Left forelimb (tissue), 1 donor: ENCODE measurements around the gene COL4A2.

Source experiments
- DNase-seq: peaks from one replicate; pipeline ENCODE4 v3.0.0-alpha.2; 2018; ENCODE audit warnings: low spot score

The COL4A2 gene

GRCh38 chr13:110455444-110455843, 148.4 kb downstream of the COL4A2 start:
- no peak for DNase-seq

GRCh38 chr13:110455941-110456340, 148.9 kb downstream of the COL4A2 start:
- DNase-seq = no peak

GRCh38 chr13:110456550-110456949, 149.5 kb downstream of the COL4A2 start:
- DNase-seq = no peak

GRCh38 chr13:110457361-110457760, 150.3 kb downstream of the COL4A2 start:
- no peak for DNase-seq

- no peak for DNase-seq
Measured at GRCh38 chr13:110458017-110458416, 150.9 kb downstream of the COL4A2 start.

GRCh38 chr13:110458594-110459365, 151.7 kb downstream of the COL4A2 start:
- no peak for DNase-seq

GRCh38 chr13:110462091-110462490, 155.0 kb downstream of the COL4A2 start:
- DNase-seq = no peak

- no peak for DNase-seq
Measured at GRCh38 chr13:110463156-110463555, 156.1 kb downstream of the COL4A2 start.

- DNase-seq = no peak
Measured at GRCh38 chr13:110463871-110464510, 156.9 kb downstream of the COL4A2 start.

GRCh38 chr13:110464556-110465333, 157.7 kb downstream of the COL4A2 start:
- no peak for DNase-seq

GRCh38 chr13:110465696-110466095, 158.6 kb downstream of the COL4A2 start:
- DNase-seq = no peak

GRCh38 chr13:110466266-110466915, 159.3 kb downstream of the COL4A2 start:
- DNase-seq = no peak

GRCh38 chr13:110467516-110468110, 160.5 kb downstream of the COL4A2 start:
- no peak for DNase-seq

- DNase-seq = no peak
Measured at GRCh38 chr13:110468986-110469495, 162.0 kb downstream of the COL4A2 start.

GRCh38 chr13:110469597-110469996, 162.5 kb downstream of the COL4A2 start:
- no peak for DNase-seq

- DNase-seq = no peak
Measured at GRCh38 chr13:110470272-110471009, 163.4 kb downstream of the COL4A2 start.

- DNase-seq = no peak
Measured at GRCh38 chr13:110471156-110471832, 164.2 kb downstream of the COL4A2 start.

GRCh38 chr13:110471833-110472162, 164.7 kb downstream of the COL4A2 start:
- no peak for DNase-seq

- DNase-seq = no peak
Measured at GRCh38 chr13:110472904-110473563, 165.9 kb downstream of the COL4A2 start.

GRCh38 chr13:110474713-110475112, 167.6 kb downstream of the COL4A2 start:
- DNase-seq = no peak
